KBM-7 (cell line): ENCODE results near the gene IRF2BP1.

Experiments used
- DNase-seq: peaks from one replicate; pipeline ENCODE4 v3.0.0-alpha.2; 2015
- in situ Hi-C: fragments of 300-500 bp; cut with MboI; formaldehyde crosslinking; loops from 2 replicates; pipeline ENCODE4 v1.14.3; 2020; ENCODE audit warnings: low sequenced_read_pairs, low pct_unique_long_range_greater_than_20kb, mixed read lengths

Gene IRF2BP1

DNA sequence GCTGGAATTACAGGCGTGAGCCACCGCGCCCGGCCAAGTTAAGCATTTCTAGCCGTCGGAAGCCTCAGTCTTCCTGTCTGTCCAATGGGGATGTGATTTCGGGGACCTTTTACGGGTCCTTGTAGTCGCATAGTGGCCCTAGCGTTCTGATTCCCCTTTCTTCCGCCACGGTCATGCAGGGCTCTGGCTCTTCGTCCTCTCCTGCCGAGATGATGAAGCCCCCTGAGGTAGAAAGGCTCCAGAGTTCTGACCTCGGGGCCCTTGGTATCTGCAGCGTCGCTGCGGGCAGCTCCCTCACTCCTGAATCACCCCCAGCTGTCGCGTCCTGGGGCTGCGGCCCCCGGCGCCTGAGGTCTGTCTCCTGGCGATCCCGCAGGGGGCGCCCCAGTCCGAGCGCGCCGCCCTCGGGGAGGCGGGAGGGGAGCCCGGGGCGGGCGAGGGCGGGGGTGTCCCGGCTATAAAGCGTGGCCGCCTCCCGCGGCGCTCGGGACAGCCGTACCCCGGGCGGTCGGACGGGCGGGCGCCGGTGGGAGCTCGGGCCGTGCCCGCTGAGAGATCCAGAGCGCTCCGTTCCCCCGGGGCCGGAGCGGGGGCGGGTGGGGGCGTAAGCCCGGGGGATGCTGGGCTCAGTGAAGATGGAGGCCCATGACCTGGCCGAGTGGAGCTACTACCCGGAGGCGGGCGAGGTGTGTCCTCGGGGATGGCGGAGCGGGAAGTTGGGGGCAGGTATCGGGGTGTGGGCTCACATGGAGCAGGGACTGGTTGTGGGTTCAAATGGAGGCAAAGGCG lies 21.9 kb downstream of the IRF2BP1 start, which contains the start of gene FOXA3:
Gene FOXA3, plus strand, starts transcription at position 487 of the 789 bp plus-strand sequence. Its CDS starts 131 bp downstream, at position 618.
- peak; percentile 53 for DNase-seq
- in situ Hi-C loops = no loop called here

DNA sequence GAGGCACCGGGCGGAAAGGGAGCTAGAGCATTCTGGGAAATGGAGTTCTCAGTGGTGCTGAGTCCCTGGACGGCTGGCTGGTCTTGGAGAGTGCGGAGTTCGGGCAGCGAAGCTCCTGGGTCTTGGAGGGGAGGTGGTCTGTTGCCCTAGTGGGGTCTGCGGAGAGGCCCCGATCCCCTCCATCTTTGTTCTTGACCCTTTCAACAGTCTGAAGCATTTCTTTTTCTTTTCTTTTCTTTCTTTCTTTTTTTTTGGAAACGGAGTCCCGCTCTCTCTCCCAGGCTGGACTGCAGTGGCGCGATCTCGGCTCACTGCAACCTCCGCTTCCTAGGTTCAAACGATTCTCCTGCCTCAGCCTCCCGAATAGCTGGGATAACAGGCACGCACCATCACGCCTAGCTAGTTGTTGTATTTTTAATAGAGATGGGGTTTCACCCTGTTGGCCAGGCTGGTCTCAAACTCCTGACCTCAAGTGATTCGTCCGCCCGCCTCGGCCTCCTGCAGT lies 22.6 kb downstream of the IRF2BP1 start:
- DNase-seq = no peak
- in situ Hi-C loops = no loop called here

DNA sequence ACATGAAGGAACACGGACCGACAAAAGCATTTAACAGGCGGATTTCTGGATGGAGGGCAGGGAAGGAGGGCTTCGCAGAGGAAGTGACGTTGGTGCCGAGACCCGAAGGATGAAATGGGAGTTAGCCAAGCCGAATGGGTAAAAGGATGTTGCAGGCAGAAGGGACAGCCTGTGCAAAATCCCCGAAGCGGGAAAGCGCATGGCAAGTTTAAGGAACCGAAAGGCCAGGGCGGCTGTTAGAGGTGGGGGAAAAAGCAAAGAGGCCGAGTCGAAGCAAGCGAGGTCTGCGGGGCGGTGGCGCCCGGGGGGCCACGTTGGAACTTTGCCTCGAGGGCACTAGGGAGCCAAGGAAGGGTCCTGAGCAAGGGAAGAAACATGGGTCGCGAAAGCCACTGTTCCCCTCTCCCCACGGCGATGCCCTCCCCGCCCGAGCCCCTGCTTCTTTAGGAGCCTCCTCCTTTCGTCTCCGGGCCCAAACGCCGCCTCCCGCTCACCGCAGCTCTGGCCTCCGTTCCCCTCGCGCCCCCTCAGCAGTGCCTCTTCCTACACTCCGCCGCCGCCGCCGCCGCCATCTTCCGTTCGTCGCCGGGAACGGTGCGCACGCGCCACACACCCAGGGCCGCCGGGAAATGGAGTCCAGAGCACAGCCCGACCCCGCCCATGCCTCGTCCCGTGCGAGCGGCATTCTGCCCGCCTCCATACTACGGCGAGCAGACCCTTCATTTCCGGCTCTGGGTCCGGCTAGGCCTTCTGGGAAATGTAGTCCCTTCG lies 23.2 kb downstream of the IRF2BP1 start, which contains the start of gene SYMPK:
Gene SYMPK, minus strand, starts transcription at position 584 of the 771 bp plus-strand sequence. CDS start 8,652 bp downstream, outside the sequence.
- in situ Hi-C loops = no loop called here
- DNase-seq = peak; percentile 99

DNA sequence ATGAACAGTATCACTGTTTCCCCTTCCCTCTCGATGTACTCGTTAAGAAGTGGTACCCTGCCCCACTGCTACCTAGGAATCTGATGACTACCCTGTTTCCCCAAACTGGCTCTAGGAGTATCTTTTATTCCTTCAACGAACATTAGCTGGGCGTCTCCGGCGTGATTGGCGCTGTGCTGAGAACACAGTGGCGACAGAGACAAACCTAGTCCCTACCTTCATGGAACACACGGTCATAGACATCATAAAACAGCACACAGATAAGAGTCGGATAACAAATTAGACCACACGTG lies 23.7 kb downstream of the IRF2BP1 start:
- in situ Hi-C loops = no loop called here
- DNase-seq = no peak

DNA sequence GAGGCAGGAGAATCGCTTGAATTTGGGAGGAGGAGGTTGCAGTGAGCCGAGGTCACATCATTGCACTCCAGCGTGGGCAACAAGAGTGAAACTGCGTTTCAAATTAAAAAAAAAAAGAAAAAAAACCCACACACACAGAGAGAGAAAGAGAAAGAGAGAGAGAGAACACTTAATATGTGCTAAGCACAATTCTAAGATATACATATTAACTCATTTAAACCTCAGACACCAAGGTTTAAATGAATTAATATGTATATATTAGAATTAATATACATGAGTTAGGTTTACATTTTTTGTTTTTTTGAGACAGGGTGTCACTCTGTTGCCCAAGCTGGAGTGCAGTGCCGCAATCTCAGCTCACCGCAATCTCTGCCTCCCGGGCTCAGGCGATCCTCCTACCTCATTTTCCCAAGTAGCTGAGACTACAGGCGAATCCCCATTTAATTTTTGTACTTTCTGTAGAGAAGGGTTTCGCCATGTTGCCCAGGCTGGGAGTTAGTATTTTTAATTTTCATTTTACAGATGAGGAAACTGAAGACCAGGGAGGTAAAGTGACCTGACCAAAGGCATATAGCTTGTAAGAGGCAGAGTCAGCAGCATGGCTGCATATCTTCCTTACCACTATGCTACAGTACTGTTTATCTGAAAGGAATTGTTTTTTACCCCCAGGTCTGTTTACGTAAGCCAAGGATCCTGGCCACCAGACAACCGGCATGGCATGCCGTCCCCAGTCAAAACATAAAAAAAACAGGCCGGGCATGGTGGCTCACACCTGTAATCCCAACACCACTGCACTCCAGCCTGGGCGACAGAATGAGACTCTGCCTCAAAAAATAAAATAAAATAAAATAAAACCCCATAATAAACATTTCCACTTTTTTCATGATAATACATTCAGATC lies 25.3 kb downstream of the IRF2BP1 start:
- in situ Hi-C loops = no loop called here
- DNase-seq = no peak

DNA sequence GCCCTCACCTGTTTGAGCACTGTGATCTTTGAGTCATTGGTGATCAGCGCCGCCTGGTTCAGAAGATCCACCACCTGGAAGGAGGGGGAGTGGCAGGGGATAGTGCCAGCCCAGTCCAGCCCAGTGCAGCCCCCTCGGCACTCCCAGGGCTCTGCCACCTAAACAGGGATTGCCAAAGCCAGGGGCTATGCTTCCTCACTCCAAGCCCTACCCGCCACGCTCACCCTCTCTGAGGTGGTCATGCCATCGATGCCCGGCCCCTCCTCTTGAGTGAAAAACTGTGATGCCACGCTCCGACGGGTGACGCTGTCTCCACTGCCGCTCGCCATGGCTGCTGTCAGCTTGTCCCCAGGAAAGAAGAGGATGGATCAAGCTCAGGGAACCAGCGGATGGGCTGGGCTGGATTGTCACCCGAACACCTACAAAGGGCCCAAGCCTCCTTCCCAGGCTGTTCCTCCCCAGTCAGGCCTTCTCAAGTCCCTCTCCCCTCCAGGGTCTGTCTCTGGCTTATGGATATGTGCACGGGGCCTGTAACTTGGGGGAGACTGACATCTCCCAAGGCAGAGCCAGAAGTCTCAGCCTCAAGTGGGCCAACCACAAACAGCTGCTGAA lies 31.7 kb downstream of the IRF2BP1 start:
- DNase-seq = no peak
- in situ Hi-C loops = no loop called here

DNA sequence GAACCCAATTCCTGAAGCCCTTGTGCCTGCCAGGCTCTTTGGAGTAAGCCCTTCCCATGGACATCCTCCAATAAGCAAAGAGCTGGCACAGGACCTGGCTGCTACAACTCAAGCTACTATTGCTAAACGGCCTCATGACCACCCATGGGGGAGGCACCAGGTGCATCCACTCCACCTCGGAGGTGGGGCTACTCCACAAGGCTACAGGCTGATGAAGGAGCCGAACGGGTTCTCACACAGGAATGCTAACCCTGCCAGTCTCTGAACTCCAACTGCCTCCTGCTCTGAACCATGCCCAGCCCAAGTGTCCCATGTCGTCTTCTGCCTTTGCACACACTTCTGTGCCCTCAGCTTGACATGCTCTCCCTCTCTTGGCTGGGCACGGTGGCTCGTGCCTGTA lies 33.0 kb downstream of the IRF2BP1 start:
- no peak for DNase-seq
- in situ Hi-C loops = no loop called here

DNA sequence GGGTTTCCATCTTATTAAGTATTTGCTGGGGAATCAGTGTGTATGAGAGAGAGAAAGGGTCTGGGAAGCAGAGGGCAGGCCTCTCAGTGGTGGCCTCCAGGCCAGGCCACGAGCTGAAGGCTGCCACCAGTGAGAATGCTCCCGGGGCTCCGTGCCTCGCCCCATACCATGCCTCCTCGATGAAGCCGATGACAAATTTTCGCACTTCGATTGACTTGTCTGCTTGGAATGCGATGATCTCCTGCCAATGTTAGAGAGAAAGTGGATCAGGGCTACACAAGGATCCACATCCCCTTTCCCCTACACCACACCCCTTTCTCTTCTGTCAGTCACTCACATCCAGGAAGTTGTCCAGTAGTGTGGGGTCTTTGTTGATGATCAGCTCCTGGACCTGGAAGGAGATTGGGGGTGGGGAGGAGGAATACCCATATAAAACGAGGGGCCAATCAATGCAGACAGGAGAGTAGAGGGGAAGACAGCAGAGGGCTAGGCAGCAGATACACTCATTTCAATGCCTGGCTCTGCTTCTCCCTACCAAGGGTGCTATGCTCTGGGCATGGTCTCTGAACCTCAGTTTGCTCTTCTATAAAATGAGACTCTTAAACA lies 33.7 kb downstream of the IRF2BP1 start:
- in situ Hi-C loops = no loop called here
- no peak for DNase-seq

DNA sequence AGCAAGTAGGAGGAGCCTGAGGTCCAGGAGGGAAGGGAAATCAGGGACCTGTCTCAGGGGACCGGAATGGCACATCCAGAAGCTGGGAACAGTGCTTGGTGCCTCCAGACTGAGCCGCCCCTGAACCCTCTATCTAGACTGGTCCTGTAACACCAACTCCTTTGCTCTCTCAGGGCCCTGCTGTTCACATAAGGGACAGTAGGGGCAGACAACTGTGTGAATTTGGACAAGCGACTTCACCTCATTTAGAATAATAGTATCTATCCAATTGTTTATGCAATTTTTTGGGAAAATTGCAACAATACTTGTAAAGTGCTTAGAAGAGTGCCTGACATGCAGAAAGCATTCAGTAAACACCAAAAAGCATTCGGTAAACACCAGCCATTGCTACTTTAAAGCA lies 37.0 kb downstream of the IRF2BP1 start:
- in situ Hi-C loops = no loop called here
- peak; percentile 12 for DNase-seq

DNA sequence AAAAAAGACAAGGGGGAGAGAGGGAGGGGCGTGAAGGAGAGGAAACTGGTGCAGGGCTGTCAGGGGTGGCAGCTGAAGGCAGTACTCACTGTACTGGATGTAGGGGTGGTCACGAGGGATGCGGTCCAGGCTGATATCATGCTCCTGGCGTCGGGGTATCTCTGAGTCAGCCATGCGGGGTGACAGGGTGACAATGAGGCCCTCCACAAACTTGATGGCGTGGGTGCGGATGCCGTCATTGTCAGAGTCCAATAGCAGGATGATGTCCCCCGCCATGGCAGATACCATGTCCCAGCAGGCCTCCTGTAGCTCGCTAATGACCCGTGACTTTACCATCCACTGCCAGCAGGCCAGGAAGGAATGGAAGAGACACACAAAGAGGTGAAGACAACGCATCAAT lies 38.3 kb downstream of the IRF2BP1 start:
- in situ Hi-C loops = no loop called here
- DNase-seq = no peak

DNA sequence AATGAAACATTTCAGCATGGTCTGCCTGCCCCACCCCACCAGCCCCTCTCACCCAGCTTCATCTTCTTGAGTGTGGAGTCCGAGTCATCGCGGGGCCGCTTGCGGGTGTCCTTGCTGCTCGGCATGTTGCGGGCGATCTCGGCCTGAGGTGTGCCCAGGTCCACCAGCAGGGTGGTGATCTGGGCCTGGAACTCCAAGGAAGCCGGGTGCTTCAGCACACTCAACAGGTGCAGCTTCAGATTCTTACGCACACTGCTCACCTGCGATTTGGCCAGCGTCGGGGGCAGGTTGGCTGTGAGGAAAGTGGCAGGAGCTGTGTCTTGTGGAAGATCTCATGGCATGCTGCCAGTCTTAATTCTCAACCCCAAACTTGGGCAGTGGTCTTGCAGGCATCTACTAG lies 43.7 kb downstream of the IRF2BP1 start:
- DNase-seq = no peak
- in situ Hi-C loops = no loop called here

DNA sequence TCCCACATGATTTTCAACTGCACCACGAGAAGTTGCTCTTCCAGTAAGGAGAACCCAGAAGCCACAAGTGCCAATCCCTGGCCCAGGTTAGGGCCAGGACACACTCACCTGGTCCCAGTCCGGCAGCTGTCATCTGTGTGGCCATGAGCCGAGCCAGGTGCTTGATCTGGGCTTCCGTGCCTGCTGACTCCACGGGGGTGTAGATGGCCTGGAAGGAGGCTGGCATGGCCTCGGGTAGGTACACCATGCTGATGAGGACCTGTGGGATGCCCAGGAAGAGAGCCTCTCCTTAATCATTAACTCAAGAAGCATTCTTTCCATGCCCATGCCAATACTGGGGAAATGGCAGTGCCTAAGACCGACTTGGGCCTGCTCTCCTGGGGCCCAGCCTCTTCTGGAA lies 51.0 kb downstream of the IRF2BP1 start:
- in situ Hi-C loops = no loop called here
- DNase-seq = no peak
